HG02798 (cell line): ENCODE results near the gene S100G.

Source experiments
- ATAC-seq: cut with Tn5 transposase; IDR thresholded peaks from one replicate; pipeline ENCODE4 v1.9.1; 2021; ENCODE audit warnings: mild to moderate bottlenecking; ENCODE audit not compliant: unreplicated experiment, poor library complexity

Gene S100G

GRCh38 chrX:16702700-16703599 is 53.0 kb downstream of the S100G start:
- no peak for ATAC-seq
